Trophoblast cell (in vitro differentiated cells and primary cell): ENCODE results near the gene DCXR.

Source experiments
- DNase-seq, 2 donors: peaks; one replicate each; pipeline ENCODE4 v3.0.0-alpha.2; 2016
- H2AFZ ChIP-seq: 2 replicates; pipeline ENCODE4 v1.6.1; 2013; ENCODE audit warnings: low read length, moderate library complexity, mild to moderate bottlenecking; ENCODE audit not compliant: insufficient read depth, poor library complexity
- H2AK5ac ChIP-seq: 2 replicates; pipeline ENCODE4 v1.6.1; 2013; ENCODE audit warnings: mild to moderate bottlenecking, low read length
- H2BK120ac ChIP-seq: 2 replicates; pipeline ENCODE4 v1.6.1; 2013; ENCODE audit warnings: low read length, mild to moderate bottlenecking, moderate library complexity; ENCODE audit not compliant: insufficient read depth, poor library complexity
- H2BK12ac ChIP-seq: 2 replicates; pipeline ENCODE4 v1.6.1; 2013; ENCODE audit warnings: mild to moderate bottlenecking, low read length, moderate library complexity
- H2BK5ac ChIP-seq: 2 replicates; pipeline ENCODE4 v1.6.1; 2013; ENCODE audit warnings: low read length, low read depth, moderate library complexity, mild to moderate bottlenecking; ENCODE audit not compliant: poor library complexity
- H3K14ac ChIP-seq: 2 replicates; pipeline ENCODE4 v1.6.1; 2013; ENCODE audit warnings: mild to moderate bottlenecking, low read length
- H3K18ac ChIP-seq: 2 replicates; pipeline ENCODE4 v1.6.1; 2013; ENCODE audit warnings: mild to moderate bottlenecking, low read length
- H3K23ac ChIP-seq: 2 replicates; pipeline ENCODE4 v1.6.1; 2013; ENCODE audit warnings: low read length
- H3K27ac ChIP-seq: 2 replicates; pipeline ENCODE4 v1.5.1; 2013; ENCODE audit warnings: low read depth, mild to moderate bottlenecking, inconsistent platforms, low read length, moderate library complexity
- H3K27me3 ChIP-seq: 2 replicates; pipeline ENCODE4 v1.6.1; 2013; ENCODE audit warnings: inconsistent platforms, mild to moderate bottlenecking, low read length, moderate library complexity; ENCODE audit not compliant: insufficient read depth
- H3K36me3 ChIP-seq, 2 experiments: 1 replicate in 1 of 2; 2 replicates in 1 of 2; pipeline ENCODE4 v1.6.1; 2013; ENCODE audit warnings: low read length in 2 of 2, mild to moderate bottlenecking in 2 of 2, moderate library complexity in 1 of 2; ENCODE audit not compliant: insufficient read depth in 2 of 2, control insufficient read depth in 1 of 2
- H3K4ac ChIP-seq: 2 replicates; pipeline ENCODE4 v1.6.1; 2013; ENCODE audit warnings: low read depth, mild to moderate bottlenecking, low read length, moderate library complexity
- H3K4me1 ChIP-seq, 2 experiments: 1 replicate in 1 of 2; 2 replicates in 1 of 2; pipeline ENCODE4 v1.6.1; 2013; ENCODE audit warnings: low read length in 2 of 2, mild to moderate bottlenecking in 2 of 2, moderate library complexity in 1 of 2; ENCODE audit not compliant: insufficient read depth in 2 of 2, control insufficient read depth in 1 of 2
- H3K4me2 ChIP-seq: 2 replicates; pipeline ENCODE4 v1.6.1; 2013; ENCODE audit warnings: inconsistent platforms, mild to moderate bottlenecking, low read length, moderate library complexity
- H3K4me3 ChIP-seq: 2 replicates; pipeline ENCODE4 v1.5.1; 2013; ENCODE audit warnings: mild to moderate bottlenecking, low read depth, low read length, inconsistent platforms
- H3K79me1 ChIP-seq: one replicate; pipeline ENCODE4 v1.6.1; 2013; ENCODE audit warnings: low read length
- H3K79me2 ChIP-seq: 2 replicates; pipeline ENCODE4 v1.6.1; 2013; ENCODE audit warnings: low read length, mild to moderate bottlenecking; ENCODE audit not compliant: control insufficient read depth, insufficient read depth, poor library complexity
- H3K9ac ChIP-seq: 2 replicates; pipeline ENCODE4 v1.6.1; 2013; ENCODE audit warnings: mild to moderate bottlenecking, low read length
- H3K9me3 ChIP-seq: 2 replicates; pipeline ENCODE4 v1.6.1; 2013; ENCODE audit warnings: low read depth, mild to moderate bottlenecking, control low read depth, inconsistent platforms, low read length; ENCODE audit not compliant: insufficient read depth
- H4K12ac ChIP-seq: 2 replicates; pipeline ENCODE4 v1.6.1; 2013; ENCODE audit warnings: low read depth, mild to moderate bottlenecking, low read length, moderate library complexity
- H4K8ac ChIP-seq: 2 replicates; pipeline ENCODE4 v1.6.1; 2013; ENCODE audit warnings: low read depth, mild to moderate bottlenecking, low read length, moderate library complexity
- H4K91ac ChIP-seq: one replicate; pipeline ENCODE4 v1.6.1; 2013; ENCODE audit warnings: low read depth, mild to moderate bottlenecking, low read length, moderate library complexity
- WGBS: extraction: QIAGEN DNeasy Blood & Tissue Kit; methylation state at CpG from one replicate; pipeline ENCODE4 v1.1.7; 2013; ENCODE audit warnings: missing lambda C conversion rate; ENCODE audit not compliant: insufficient read length, insufficient coverage; ENCODE audit errors: extremely low coverage; 5-methylcytosine and 5-hydroxymethylcytosine counted together

The DCXR gene

DNA sequence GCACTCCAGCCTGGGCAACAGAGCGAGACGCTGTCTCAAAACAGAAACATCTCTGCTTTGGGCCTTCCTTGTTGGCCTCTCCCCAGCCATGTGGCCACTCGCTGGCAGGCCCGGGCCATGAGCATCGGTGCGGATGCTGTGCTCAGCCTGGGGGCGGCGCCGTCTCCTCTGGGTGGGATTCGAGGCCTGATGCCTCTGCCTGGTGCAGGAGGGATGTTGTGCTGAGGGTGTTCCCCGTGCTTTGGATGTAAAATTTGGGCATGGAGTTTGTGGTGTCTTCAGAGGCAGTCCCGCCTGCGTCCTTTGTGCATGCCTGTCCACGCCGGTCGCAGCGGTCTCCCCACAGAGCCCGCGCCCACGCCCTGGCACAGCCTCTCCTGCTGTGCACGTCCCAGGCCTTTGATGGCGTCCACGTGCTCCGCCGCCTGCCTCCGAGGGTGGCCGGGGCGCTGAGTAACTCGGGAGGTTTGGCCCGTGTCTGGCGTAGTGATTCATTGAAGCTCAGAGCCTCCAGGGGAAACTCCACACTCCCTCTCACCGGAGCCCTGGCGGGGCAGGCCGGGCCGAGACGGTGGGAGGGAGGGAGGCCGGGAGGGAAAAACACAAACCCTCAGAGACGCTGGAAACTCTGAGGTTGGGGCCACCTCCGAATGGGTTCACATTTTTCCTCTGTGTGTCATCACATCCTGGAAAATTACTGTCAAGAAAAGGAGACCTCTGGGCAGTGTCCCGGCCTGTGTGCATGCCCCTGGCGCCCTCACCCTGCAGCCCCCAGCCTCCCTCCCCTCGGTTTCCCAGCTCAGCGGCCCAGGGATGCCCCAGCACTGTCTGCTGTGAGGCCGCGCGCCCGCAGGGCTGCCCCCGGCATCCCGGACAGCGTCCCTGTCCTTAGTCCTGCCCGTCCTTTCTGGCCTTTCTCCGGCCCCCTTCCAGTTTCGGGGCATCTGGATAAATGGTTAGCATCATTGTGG is 33.8 kb downstream of the DCXR start:
- H3K9me3 ChIP-seq, result peaks cover 5% of the 10 kb centered on the region
- H2BK120ac ChIP-seq, result peak overlapping the region; percentile 95
- H3K18ac ChIP-seq, result peak overlapping the region; percentile 87
- H3K23ac ChIP-seq, result no peak overlapping the region
- H3K36me3 ChIP-seq, result no peaks in the 10 kb centered on the region
- H3K4me1 ChIP-seq, result peaks cover 28 to 38% of the 10 kb centered on the region in 2 experiments
- H3K4me3 ChIP-seq, result no peak overlapping the region
- peak overlapping the region; percentile 90 for H3K27ac ChIP-seq
- peak overlapping the region; percentile 88 for H3K14ac ChIP-seq
- peak overlapping the region; percentile 96 for H2BK12ac ChIP-seq
- peak overlapping the region; percentile 80 for H2BK5ac ChIP-seq
- no peaks in the 10 kb centered on the region for H3K27me3 ChIP-seq
- H2AFZ ChIP-seq, result peak overlapping the region; percentile 40
- H3K4me2 ChIP-seq, result peak overlapping the region; percentile 35
- H3K79me2 ChIP-seq, result peaks cover 6% of the 10 kb centered on the region
- H4K12ac ChIP-seq, result no peak overlapping the region
- peak overlapping the region; percentile 83 for H4K8ac ChIP-seq
- H3K9ac ChIP-seq, result no peak overlapping the region
- WGBS, result no CpG with 5 or more reads among the region's 53 CpGs
- H3K79me1 ChIP-seq, result peaks cover 28% of the 10 kb centered on the region
- peak overlapping the region; percentile 75 for H3K4ac ChIP-seq
- peak overlapping the region; percentile 83 for H2AK5ac ChIP-seq
- peak; percentile 97 for DNase-seq
- H4K91ac ChIP-seq, result peak overlapping the region; percentile 98

DNA sequence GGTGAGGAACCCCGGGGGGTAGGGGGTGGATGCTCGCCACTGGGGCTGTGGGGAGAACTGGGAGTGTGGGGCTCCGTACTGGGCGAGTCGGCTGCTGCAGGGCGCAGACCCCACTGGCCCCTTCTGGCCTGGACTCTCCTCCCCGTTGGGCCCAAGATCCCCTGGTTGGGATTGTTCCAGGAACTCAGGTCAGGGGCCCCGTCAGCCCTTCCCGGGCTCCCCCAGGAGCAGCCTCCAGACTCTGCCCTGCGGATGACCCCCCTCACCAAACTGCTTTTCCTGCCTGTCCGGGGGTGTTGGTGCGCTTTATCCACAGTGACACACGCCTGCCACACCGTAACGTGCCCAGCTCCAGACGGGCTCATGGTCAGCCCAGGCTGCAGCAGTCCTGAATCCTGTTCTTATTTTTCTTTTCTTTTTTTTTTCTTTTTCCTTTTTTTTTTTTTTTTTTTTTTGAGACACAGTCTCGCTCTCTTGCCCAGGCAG is 35.9 kb downstream of the DCXR start:
- no peak for DNase-seq

DNA sequence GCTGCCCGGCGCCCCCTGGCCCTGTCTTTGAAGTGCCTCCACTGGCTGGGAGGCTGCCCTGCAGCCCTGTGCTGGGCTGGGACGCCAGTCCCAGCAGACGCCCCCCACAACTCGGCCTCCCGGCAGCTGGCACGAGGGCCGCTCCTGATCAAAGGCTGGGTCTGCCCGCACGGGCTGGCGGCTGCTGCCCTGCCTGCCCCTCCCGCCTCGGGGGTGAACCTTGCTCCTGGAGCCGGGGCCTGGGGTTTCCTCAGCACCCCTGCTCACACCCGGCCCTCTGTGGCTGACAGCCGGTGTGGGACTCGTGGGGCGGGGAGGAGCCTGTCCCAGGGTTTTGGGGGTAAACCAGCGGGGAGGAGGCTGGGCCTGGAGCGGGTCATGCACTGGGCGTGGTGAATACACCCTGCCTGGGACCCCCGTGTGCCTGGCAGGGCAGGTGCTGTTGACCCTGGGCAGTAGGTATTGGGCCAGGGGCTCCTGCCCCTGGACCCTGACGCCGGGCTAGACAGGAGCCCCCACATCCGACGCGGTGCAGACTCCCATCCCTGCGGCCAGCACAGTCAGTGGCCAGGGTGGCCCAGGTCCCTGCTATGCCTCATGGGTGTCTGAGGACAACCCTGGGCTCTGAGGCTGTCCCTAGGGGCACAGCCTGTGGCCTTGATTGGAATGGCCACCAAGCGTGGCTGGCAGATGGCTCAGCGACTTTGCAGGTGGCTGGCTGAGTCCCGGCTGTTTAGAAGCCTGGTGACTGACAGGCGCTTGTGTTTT is 36.5 kb downstream of the DCXR start:
- Histone ChIP-seq H3K14ac (no peak overlapping the region), H3K79me1 (peaks cover 26% of the 10 kb centered on the region), H3K4me2 (no peak overlapping the region), H3K36me3 (peaks cover 4 to 5% of the 10 kb centered on the region in 2 experiments), H2BK5ac (no peak overlapping the region), H4K8ac (no peak overlapping the region), H2AFZ (no peak overlapping the region), H3K4me3 (no peak overlapping the region), H3K4ac (no peak overlapping the region), H3K23ac (no peak overlapping the region), H2BK120ac (no peak overlapping the region), H3K27me3 (no peaks in the 10 kb centered on the region), H3K18ac (no peak overlapping the region), H3K4me1 (peaks cover 23 to 31% of the 10 kb centered on the region in 2 experiments), H3K9ac (no peak overlapping the region), H3K79me2 (peaks cover 6% of the 10 kb centered on the region), H2BK12ac (peak overlapping the region; percentile 55), H3K27ac (no peak overlapping the region), H4K91ac (peak overlapping the region; percentile 55), H4K12ac (no peak overlapping the region), H2AK5ac (no peak overlapping the region), H3K9me3 (peaks cover 3% of the 10 kb centered on the region)
- no CpG with 5 or more reads among the region's 32 CpGs for WGBS
- peak; percentile 39 to 62 for DNase-seq

More for the DNA sequence above, 35.9 kb downstream of the DCXR start:
- peaks cover 26% of the 10 kb centered on the region for H3K79me1 ChIP-seq
- no peak overlapping the region for H3K4me2 ChIP-seq
- H3K27me3 ChIP-seq, result no peaks in the 10 kb centered on the region
- no peak overlapping the region for H3K9ac ChIP-seq
- no peak overlapping the region for H3K27ac ChIP-seq
- H3K18ac ChIP-seq, result no peak overlapping the region
- H3K9me3 ChIP-seq, result peaks cover 5% of the 10 kb centered on the region
- no peak overlapping the region for H2BK5ac ChIP-seq
- peaks cover 6% of the 10 kb centered on the region for H3K79me2 ChIP-seq
- no peak overlapping the region for H4K12ac ChIP-seq
- H3K4me3 ChIP-seq, result no peak overlapping the region
- H4K8ac ChIP-seq, result no peak overlapping the region
- H3K14ac ChIP-seq, result no peak overlapping the region
- no peak overlapping the region for H2AFZ ChIP-seq
- no peak overlapping the region for H4K91ac ChIP-seq
- H3K4me1 ChIP-seq, result peaks cover 25 to 34% of the 10 kb centered on the region in 2 experiments
- H3K36me3 ChIP-seq, result peaks cover 4% of the 10 kb centered on the region in 2 experiments
- H2AK5ac ChIP-seq, result peak overlapping the region; percentile 60
- H3K23ac ChIP-seq, result no peak overlapping the region
- no peak overlapping the region for H2BK120ac ChIP-seq
- H2BK12ac ChIP-seq, result peak overlapping the region; percentile 23
- H3K4ac ChIP-seq, result no peak overlapping the region
- WGBS, result no CpG with 5 or more reads among the region's 17 CpGs
